SK-N-SH treated with all-trans-retinoic acid at 6 μM for 48 hours (cell line): ENCODE data around the gene BICC1.

ENCODE experiments used
- ATAC-seq: fragments of 200-7000 bp; cut with Tn5 transposase; 3 replicates; pipeline ENCODE4 v1.9.1; 2020; ENCODE audit warnings: mild to moderate bottlenecking, moderate library complexity
- BACH2 ChIP-seq: fragments of 250-450 bp; sonication (Bioruptor Pico); IDR thresholded peaks from 2 replicates; pipeline ENCODE4 v1.9.0; 2021; ENCODE audit warnings: mild to moderate bottlenecking, borderline replicate concordance
- CSDC2 ChIP-seq: fragments of 250-450 bp; sonication (Bioruptor Pico); IDR thresholded peaks from 2 replicates; pipeline ENCODE4 v1.5.0; 2020; ENCODE audit warnings: mild to moderate bottlenecking, moderate library complexity
- ESRRG ChIP-seq: fragments of 250-450 bp; sonication (Bioruptor Pico); IDR thresholded peaks from 2 replicates; pipeline ENCODE4 v1.6.1; 2021; ENCODE audit warnings: mild to moderate bottlenecking
- ISL1 ChIP-seq: fragments of 250-450 bp; sonication (Bioruptor Pico); IDR thresholded peaks from 2 replicates; pipeline ENCODE4 v2.1.2; 2022; ENCODE audit warnings: mild to moderate bottlenecking, moderate library complexity
- OSR1 ChIP-seq: fragments of 250-450 bp; sonication (Bioruptor Pico); IDR thresholded peaks from 2 replicates; pipeline ENCODE4 v1.8.0; 2022; ENCODE audit warnings: moderate library complexity, mild to moderate bottlenecking, inconsistent platforms
- PATZ1 ChIP-seq: fragments of 250-450 bp; sonication (Bioruptor Pico); IDR thresholded peaks from 2 replicates; pipeline ENCODE4 v1.8.0; 2020; ENCODE audit warnings: mild to moderate bottlenecking, moderate library complexity, borderline replicate concordance
- PPARA ChIP-seq: fragments of 250-450 bp; sonication (Bioruptor Pico); IDR thresholded peaks from 2 replicates; pipeline ENCODE4 v1.5.0; 2020; ENCODE audit warnings: mild to moderate bottlenecking, borderline replicate concordance
- SNAI2 ChIP-seq: fragments of 250-450 bp; sonication (Bioruptor Pico); IDR thresholded peaks from 2 replicates; pipeline ENCODE4 v1.5.0; 2020; ENCODE audit warnings: mild to moderate bottlenecking, moderate library complexity
- TCF4 ChIP-seq: fragments of 250-450 bp; sonication (Bioruptor Pico); IDR thresholded peaks from 2 replicates; pipeline ENCODE4 v1.8.0; 2021; ENCODE audit warnings: mild to moderate bottlenecking, moderate library complexity, borderline replicate concordance
- TOX ChIP-seq: fragments of 250-450 bp; sonication (Bioruptor Pico); IDR thresholded peaks from 2 replicates; pipeline ENCODE4 v1.8.0; 2021; ENCODE audit warnings: mild to moderate bottlenecking, moderate library complexity, borderline replicate concordance
- TSHZ2 ChIP-seq: fragments of 250-450 bp; sonication (Bioruptor Pico); IDR thresholded peaks from 2 replicates; pipeline ENCODE4 v1.5.0; 2020; ENCODE audit warnings: mild to moderate bottlenecking, moderate library complexity
- ZC3H10 ChIP-seq: fragments of 250-450 bp; sonication (Bioruptor Pico); IDR thresholded peaks from 2 replicates; pipeline ENCODE4 v1.5.1; 2021; ENCODE audit warnings: mild to moderate bottlenecking, moderate library complexity
- ZFP3 ChIP-seq: fragments of 250-450 bp; sonication (Bioruptor Pico); IDR thresholded peaks from 2 replicates; pipeline ENCODE4 v1.5.0; 2020; ENCODE audit warnings: mild to moderate bottlenecking, moderate library complexity
- ZNF565 ChIP-seq: fragments of 450-650 bp; formaldehyde crosslinking; conservative IDR thresholded peaks from 2 replicates; pipeline ENCODE4 v1.5.0; 2020; ENCODE audit warnings: low read depth, mild to moderate bottlenecking, moderate library complexity
- ZNF70 ChIP-seq: fragments of 450-650 bp; formaldehyde crosslinking; IDR thresholded peaks from 2 replicates; pipeline ENCODE4 v1.5.0; 2020; ENCODE audit warnings: mild to moderate bottlenecking, moderate library complexity
- ZNF8 ChIP-seq: fragments of 450-650 bp; formaldehyde crosslinking; IDR thresholded peaks from 2 replicates; pipeline ENCODE4 v1.5.0; 2020; ENCODE audit warnings: mild to moderate bottlenecking, moderate library complexity
- TF ChIP-seq, protein P1 (sequence below): fragments of 250-450 bp; sonication (Bioruptor Pico); IDR thresholded peaks from 2 replicates; pipeline ENCODE4 v1.8.0; 2021; ENCODE audit warnings: low read depth, mild to moderate bottlenecking, moderate library complexity, borderline replicate concordance
- TF ChIP-seq, protein P2 (sequence below): fragments of 250-450 bp; sonication (Bioruptor Pico); IDR thresholded peaks from 2 replicates; pipeline ENCODE4 v1.5.1; 2020; ENCODE audit warnings: low read depth, mild to moderate bottlenecking, moderate library complexity
- TF ChIP-seq, protein P3 (sequence below): fragments of 250-450 bp; sonication (Bioruptor Pico); IDR thresholded peaks from 2 replicates; pipeline ENCODE4 v1.5.1; 2021; ENCODE audit warnings: mild to moderate bottlenecking, moderate library complexity

The BICC1 gene

DNA sequence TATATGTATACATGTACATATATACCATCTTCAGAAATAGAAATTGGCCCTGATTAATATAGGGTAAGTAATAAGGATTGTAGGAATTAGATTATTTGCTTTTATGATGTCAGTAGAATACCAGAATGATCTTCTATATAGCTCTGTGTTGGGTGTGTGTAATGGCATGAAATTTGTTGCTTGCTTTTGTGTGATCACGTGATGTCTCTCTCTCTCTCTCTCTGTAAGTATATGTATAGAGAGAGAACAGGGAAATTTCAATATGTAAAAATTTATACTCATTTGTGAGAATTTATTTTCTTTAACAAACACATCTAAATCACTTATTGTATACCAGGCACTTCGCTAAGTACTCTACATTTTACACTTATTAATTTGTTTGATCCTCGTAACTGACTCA, 272.7 kb downstream of the BICC1 start:
- ATAC-seq = no peak
- TF ChIP-seq PATZ1 (CRISPR knock-in tag) = no peak
- TF ChIP-seq TCF4 (CRISPR knock-in tag) = no peak
- TF ChIP-seq ZC3H10 (CRISPR knock-in tag) = no peak
- TF ChIP-seq, protein P1, sequence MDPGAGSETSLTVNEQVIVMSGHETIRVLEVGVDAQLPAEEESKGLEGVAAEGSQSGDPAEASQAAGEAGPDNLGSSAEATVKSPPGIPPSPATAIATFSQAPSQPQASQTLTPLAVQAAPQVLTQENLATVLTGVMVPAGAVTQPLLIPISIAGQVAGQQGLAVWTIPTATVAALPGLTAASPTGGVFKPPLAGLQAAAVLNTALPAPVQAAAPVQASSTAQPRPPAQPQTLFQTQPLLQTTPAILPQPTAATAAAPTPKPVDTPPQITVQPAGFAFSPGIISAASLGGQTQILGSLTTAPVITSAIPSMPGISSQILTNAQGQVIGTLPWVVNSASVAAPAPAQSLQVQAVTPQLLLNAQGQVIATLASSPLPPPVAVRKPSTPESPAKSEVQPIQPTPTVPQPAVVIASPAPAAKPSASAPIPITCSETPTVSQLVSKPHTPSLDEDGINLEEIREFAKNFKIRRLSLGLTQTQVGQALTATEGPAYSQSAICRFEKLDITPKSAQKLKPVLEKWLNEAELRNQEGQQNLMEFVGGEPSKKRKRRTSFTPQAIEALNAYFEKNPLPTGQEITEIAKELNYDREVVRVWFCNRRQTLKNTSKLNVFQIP (CRISPR knock-in tag) = no peak
- no peak for TF ChIP-seq ZNF70
- no peak for TF ChIP-seq SNAI2 (CRISPR knock-in tag)
- TF ChIP-seq ISL1 = no peak
- TF ChIP-seq, protein P2, sequence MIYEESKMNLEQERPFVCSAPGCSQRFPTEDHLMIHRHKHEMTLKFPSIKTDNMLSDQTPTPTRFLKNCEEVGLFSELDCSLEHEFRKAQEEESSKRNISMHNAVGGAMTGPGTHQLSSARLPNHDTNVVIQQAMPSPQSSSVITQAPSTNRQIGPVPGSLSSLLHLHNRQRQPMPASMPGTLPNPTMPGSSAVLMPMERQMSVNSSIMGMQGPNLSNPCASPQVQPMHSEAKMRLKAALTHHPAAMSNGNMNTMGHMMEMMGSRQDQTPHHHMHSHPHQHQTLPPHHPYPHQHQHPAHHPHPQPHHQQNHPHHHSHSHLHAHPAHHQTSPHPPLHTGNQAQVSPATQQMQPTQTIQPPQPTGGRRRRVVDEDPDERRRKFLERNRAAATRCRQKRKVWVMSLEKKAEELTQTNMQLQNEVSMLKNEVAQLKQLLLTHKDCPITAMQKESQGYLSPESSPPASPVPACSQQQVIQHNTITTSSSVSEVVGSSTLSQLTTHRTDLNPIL (CRISPR knock-in tag) = no peak
- no peak for TF ChIP-seq ZFP3 (CRISPR knock-in tag)
- TF ChIP-seq ZNF565 (CRISPR knock-in tag) = no peak
- TF ChIP-seq PPARA (CRISPR knock-in tag) = no peak
- TF ChIP-seq TSHZ2 (CRISPR knock-in tag) = no peak

DNA sequence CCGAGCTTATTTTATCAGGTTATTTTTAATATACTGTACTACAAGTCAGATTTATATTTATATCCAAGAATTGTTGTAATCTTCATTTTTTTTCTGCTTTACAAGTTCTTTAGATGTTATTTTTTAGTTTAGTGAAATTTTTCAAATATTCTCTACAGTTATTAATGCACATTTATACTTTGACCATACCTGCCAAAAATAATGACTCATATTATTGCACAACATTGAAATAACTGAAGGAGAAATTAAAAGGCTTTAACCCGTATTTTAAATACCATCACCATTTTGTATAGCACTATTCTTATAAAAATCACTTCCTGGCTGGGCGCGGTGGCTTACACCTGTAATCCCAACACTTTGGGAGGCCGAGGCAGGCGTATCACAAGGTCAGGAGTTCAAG, 278.5 kb downstream of the BICC1 start:
- TF ChIP-seq ISL1 = peak; percentile 57
- no peak for TF ChIP-seq ZC3H10 (CRISPR knock-in tag)
- no peak for ATAC-seq

- ATAC-seq = no peak
- TF ChIP-seq ZNF565 (CRISPR knock-in tag) (no peak), PATZ1 (CRISPR knock-in tag) (no peak), BACH2 (CRISPR knock-in tag) (no peak), SNAI2 (CRISPR knock-in tag) (no peak), OSR1 (CRISPR knock-in tag) (no peak), ISL1 (no peak), ESRRG (CRISPR knock-in tag) (no peak), TOX (CRISPR knock-in tag) (no peak), ZC3H10 (CRISPR knock-in tag) (no peak), TSHZ2 (CRISPR knock-in tag) (no peak), PPARA (CRISPR knock-in tag) (no peak), ZNF8 (no peak), CSDC2 (CRISPR knock-in tag) (no peak)
- TF ChIP-seq, protein P2 (CRISPR knock-in tag) = no peak
- TF ChIP-seq, protein P1 (CRISPR knock-in tag) = no peak
- TF ChIP-seq, protein P3, sequence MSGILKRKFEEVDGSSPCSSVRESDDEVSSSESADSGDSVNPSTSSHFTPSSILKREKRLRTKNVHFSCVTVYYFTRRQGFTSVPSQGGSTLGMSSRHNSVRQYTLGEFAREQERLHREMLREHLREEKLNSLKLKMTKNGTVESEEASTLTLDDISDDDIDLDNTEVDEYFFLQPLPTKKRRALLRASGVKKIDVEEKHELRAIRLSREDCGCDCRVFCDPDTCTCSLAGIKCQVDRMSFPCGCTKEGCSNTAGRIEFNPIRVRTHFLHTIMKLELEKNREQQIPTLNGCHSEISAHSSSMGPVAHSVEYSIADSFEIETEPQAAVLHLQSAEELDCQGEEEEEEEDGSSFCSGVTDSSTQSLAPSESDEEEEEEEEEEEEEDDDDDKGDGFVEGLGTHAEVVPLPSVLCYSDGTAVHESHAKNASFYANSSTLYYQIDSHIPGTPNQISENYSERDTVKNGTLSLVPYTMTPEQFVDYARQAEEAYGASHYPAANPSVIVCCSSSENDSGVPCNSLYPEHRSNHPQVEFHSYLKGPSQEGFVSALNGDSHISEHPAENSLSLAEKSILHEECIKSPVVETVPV (CRISPR knock-in tag) = no peak
Observed at GRCh38 chr10:58795560-58795959, 282.9 kb downstream of the BICC1 start.
